ENCODE data around the gene DNAI2. TPM values are rescaled to one million over a fixed set of nuclear protein-coding genes. Genes with fewer than 3 reads are reported as not detected.

DNAI2 gene
- total and polyA plus RNA-seq, 8 donors: 0.77 to 6.6 (median 4.1) TPM; not detected in 1

- no peak overlapping the region for H3K4me3 ChIP-seq
- peak overlapping the region; percentile 19 to 33 for H3K27ac ChIP-seq
- H3K9me3 ChIP-seq: no peaks in the 10 kb centered on the region
- peaks cover 0 to 7% of the 10 kb centered on the region in 2 donors for H3K36me3 ChIP-seq
- ATAC-seq (no peak), DNase-seq (no peak)
- intact Hi-C loops (cut with DNase I): no loop called here
- H3K27me3 ChIP-seq: no peaks in the 10 kb centered on the region
- no peak for TF ChIP-seq CTCF (IDR thresholded peaks at IDR 0.05)
- no peaks in the 10 kb centered on the region for H3K4me1 ChIP-seq
Observed at GRCh38 chr17:74235040-74235581, 38.9 kb upstream of the DNAI2 start.

- peaks cover 0 to 1% of the 10 kb centered on the region in 2 donors for H3K4me1 ChIP-seq
- no peak for DNase-seq
- no peak overlapping the region for H3K27ac ChIP-seq
- H3K36me3 ChIP-seq: peaks cover 0 to 5% of the 10 kb centered on the region in 2 donors
- no peak for TF ChIP-seq CTCF (IDR thresholded peaks at IDR 0.05)
- no peak overlapping the region for H3K4me3 ChIP-seq
- ATAC-seq: no peak
- H3K27me3 ChIP-seq: no peaks in the 10 kb centered on the region
- intact Hi-C loops (cut with DNase I): no loop called here
- no peaks in the 10 kb centered on the region for H3K9me3 ChIP-seq
Observed at GRCh38 chr17:74235911-74236371, 38.1 kb upstream of the DNAI2 start.

GRCh38 chr17:74237321-74237720 lies 36.7 kb upstream of the DNAI2 start:
- Histone ChIP-seq H3K36me3 (no peaks in the 10 kb centered on the region), H3K9me3 (no peaks in the 10 kb centered on the region), H3K4me3 (no peak overlapping the region), H3K4me1 (peaks cover 5 to 7% of the 10 kb centered on the region in 2 donors), H3K27ac (no peak overlapping the region), H3K27me3 (no peaks in the 10 kb centered on the region)
- intact Hi-C loops (cut with DNase I): no loop called here
- ATAC-seq (no peak), DNase-seq (no peak)
- no peak for TF ChIP-seq CTCF (IDR thresholded peaks at IDR 0.05)

GRCh38 chr17:74239172-74239571 lies 34.9 kb upstream of the DNAI2 start:
- no peaks in the 10 kb centered on the region for H3K36me3 ChIP-seq
- ATAC-seq (peak; percentile 12), DNase-seq (peak in 1 of 4 donors; percentile 60)
- H3K4me1 ChIP-seq: peaks cover 5 to 7% of the 10 kb centered on the region in 2 donors
- H3K9me3 ChIP-seq: no peaks in the 10 kb centered on the region
- intact Hi-C loops (cut with DNase I): no loop called here
- H3K27ac ChIP-seq: no peak overlapping the region
- H3K27me3 ChIP-seq: no peaks in the 10 kb centered on the region
- TF ChIP-seq CTCF (IDR thresholded peaks at IDR 0.05): no peak
- H3K4me3 ChIP-seq: no peak overlapping the region

- Histone ChIP-seq H3K4me3 (no peak overlapping the region), H3K9me3 (no peaks in the 10 kb centered on the region), H3K36me3 (no peaks in the 10 kb centered on the region), H3K27me3 (no peaks in the 10 kb centered on the region), H3K4me1 (peaks cover 5 to 7% of the 10 kb centered on the region in 2 donors), H3K27ac (no peak overlapping the region)
- TF ChIP-seq CTCF (IDR thresholded peaks at IDR 0.05): no peak
- intact Hi-C loops (cut with DNase I): no loop called here
- ATAC-seq: peak; percentile 23
- peak in 1 of 4 donors; percentile 64 for DNase-seq
Observed at GRCh38 chr17:74240618-74241205, 33.3 kb upstream of the DNAI2 start.
